ENCODE measurements around the gene MAEL. TPM values are rescaled to one million over a fixed set of nuclear protein-coding genes. Genes with fewer than 3 reads are reported as not detected.
A peak's percentile ranks its signal among the peaks of the same experiment; 100 is the strongest.

MAEL gene
- total and polyA plus RNA-seq, 2 experiments from 2014 or later = 0.45 TPM; not detected in 1

DNA sequence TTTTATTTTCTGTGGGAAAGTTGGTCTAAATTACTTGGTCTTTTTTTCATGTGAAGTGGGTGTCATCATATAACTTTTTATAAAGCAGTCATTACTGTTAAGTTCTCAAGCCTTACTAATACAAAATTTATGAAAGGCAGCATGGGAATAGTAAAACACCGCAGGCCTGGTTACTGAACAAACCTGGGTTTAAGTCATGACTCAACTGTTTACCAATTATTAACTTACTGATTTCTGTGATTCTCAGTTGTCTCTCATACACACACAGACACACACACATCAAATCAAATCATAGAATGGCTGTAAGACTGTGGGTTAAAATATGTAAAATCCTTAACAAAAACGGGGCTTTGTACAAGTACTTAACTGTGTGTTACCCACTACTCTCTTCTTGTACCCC, 14.6 kb downstream of the MAEL start:
- H3K27ac ChIP-seq = peak overlapping the region; percentile 20
- 77% methylated on average over 2 of the region's 2 CpGs for WGBS (ENCODE audit: low lambda C conversion rate, missing lambda C conversion rate)
- H3K36me3 ChIP-seq (replicated peaks; ENCODE audit: insufficient read depth, low read depth) = no peaks in the 10 kb centered on the region

DNA sequence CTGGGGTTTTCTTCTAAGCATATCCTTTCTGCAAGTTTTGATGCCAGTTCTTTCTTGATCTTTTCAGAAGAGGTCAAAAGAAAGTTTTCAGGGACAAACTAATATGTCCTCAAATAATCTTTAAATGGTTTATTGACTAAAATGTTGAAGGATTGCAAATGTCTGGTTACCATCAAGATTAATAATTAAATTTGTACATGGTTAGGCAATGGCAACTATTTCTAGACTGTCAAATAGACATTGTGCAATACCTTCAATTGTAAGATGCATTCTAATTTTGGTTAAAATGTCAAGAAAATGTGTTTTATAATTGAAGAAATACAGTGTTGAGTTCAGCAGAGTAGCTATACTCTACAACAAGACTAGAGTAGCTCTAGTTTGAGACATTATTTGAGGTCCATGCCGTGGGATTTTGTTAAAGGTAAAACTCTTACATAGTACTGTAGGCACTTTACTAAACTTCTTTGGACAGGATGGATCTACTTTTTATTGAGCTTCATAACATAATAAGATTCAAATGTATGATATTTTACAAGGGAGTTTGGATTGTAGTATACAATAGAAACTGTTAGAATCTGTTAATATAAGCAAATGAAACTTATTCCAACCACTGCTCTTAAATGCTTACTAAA, 22.6 kb downstream of the MAEL start:
- H3K4me3 ChIP-seq = no peak overlapping the region
- TF ChIP-seq EZH2phosphoT487 (IDR thresholded peaks at IDR 0.05; ENCODE audit: low read depth, severe bottlenecking, unreplicated experiment) (no peak), EZH2 (IDR thresholded peaks at IDR 0.05; ENCODE audit: borderline replicate concordance) (no peak), CTCF (IDR thresholded peaks at IDR 0.05; ENCODE audit: poor library complexity) (no peak)
- no peaks in the 10 kb centered on the region for H3K36me3 ChIP-seq (replicated peaks; ENCODE audit: insufficient read depth, low read depth)
- H3K4me2 ChIP-seq = no peak overlapping the region
- no peak overlapping the region for H3K27ac ChIP-seq
- no peaks in the 10 kb centered on the region for H3K79me2 ChIP-seq
- no peaks in the 10 kb centered on the region for H3K4me1 ChIP-seq (ENCODE audit: insufficient read depth)
- H3K27me3 ChIP-seq = no peaks in the 10 kb centered on the region
- H2AFZ ChIP-seq = no peak overlapping the region
- no peaks in the 10 kb centered on the region for H4K20me1 ChIP-seq (ENCODE audit: insufficient read depth, poor library complexity, severe bottlenecking)
- 92% methylated on average over 1 of the region's 1 CpG for WGBS (ENCODE audit: low lambda C conversion rate, missing lambda C conversion rate)
- DNase-seq (ENCODE audit: low spot score) = no peak
- no peaks in the 10 kb centered on the region for H3K9me2 ChIP-seq (replicated peaks; ENCODE audit: insufficient read depth)
- no peaks in the 10 kb centered on the region for H3K9me3 ChIP-seq (ENCODE audit: low read depth)

More for the DNA sequence above, 14.6 kb downstream of the MAEL start:
- no peak overlapping the region for H3K4me3 ChIP-seq
- peaks cover 4% of the 10 kb centered on the region for H3K4me1 ChIP-seq (ENCODE audit: insufficient read depth)
- TF ChIP-seq EZH2phosphoT487 (IDR thresholded peaks at IDR 0.05; ENCODE audit: low read depth, severe bottlenecking, unreplicated experiment) = no peak
- no peak for TF ChIP-seq EZH2 (IDR thresholded peaks at IDR 0.05; ENCODE audit: borderline replicate concordance)
- no peak for TF ChIP-seq CTCF (IDR thresholded peaks at IDR 0.05; ENCODE audit: poor library complexity)
- H3K4me2 ChIP-seq = no peak overlapping the region
- DNase-seq (ENCODE audit: low spot score) = no peak
- H2AFZ ChIP-seq = no peak overlapping the region
- H3K79me2 ChIP-seq = no peaks in the 10 kb centered on the region
- no peaks in the 10 kb centered on the region for H3K27me3 ChIP-seq
- H3K9me2 ChIP-seq (replicated peaks; ENCODE audit: insufficient read depth) = no peaks in the 10 kb centered on the region
- H3K9me3 ChIP-seq (ENCODE audit: low read depth) = no peaks in the 10 kb centered on the region
- no peaks in the 10 kb centered on the region for H4K20me1 ChIP-seq (ENCODE audit: insufficient read depth, poor library complexity, severe bottlenecking)

- TF ChIP-seq CTCF (IDR thresholded peaks at IDR 0.05; ENCODE audit: poor library complexity) (no peak), EZH2 (IDR thresholded peaks at IDR 0.05; ENCODE audit: borderline replicate concordance) (no peak), EZH2phosphoT487 (IDR thresholded peaks at IDR 0.05; ENCODE audit: low read depth, severe bottlenecking, unreplicated experiment) (no peak)
- Histone ChIP-seq H3K27me3 (no peaks in the 10 kb centered on the region), H3K4me3 (no peak overlapping the region), H4K20me1 (ENCODE audit: insufficient read depth, poor library complexity, severe bottlenecking) (no peaks in the 10 kb centered on the region), H3K4me1 (ENCODE audit: insufficient read depth) (no peaks in the 10 kb centered on the region), H3K27ac (no peak overlapping the region), H3K4me2 (no peak overlapping the region), H2AFZ (no peak overlapping the region), H3K9me3 (ENCODE audit: low read depth) (no peaks in the 10 kb centered on the region), H3K36me3 (replicated peaks; ENCODE audit: insufficient read depth, low read depth) (no peaks in the 10 kb centered on the region), H3K9me2 (replicated peaks; ENCODE audit: insufficient read depth) (no peaks in the 10 kb centered on the region), H3K79me2 (no peaks in the 10 kb centered on the region)
- WGBS (ENCODE audit: low lambda C conversion rate, missing lambda C conversion rate) = 80% methylated on average over 2 of the region's 2 CpGs
- no peak for DNase-seq (ENCODE audit: low spot score)
Measured at GRCh38 chr1:167012570-167012969, 23.5 kb downstream of the MAEL start.
